K562 (cell line): ENCODE data around the gene ARHGAP26. TPM values are rescaled to one million over a fixed set of nuclear protein-coding genes. Genes with fewer than 3 reads are reported as not detected.

Experiments
- E2F3 ChIP-seq: fragments of 250-450 bp; sonication (Bioruptor Pico); IDR thresholded peaks from 2 replicates; pipeline ENCODE4 v1.4.0; 2020; ENCODE audit warnings: mild to moderate bottlenecking
- NR2C2 ChIP-seq, 2 experiments: fragments of 200-800 bp in 1 of 2; sonication (Bioruptor generic) in 1 of 2; sonication (generic) in 1 of 2; formaldehyde crosslinking in 1 of 2; IDR thresholded peaks; 2 replicates each; pipeline versions ENCODE4 v1.6.1 to v1.8.0; 2016 to 2022; ENCODE audit warnings: mild to moderate bottlenecking in 1 of 2, missing compliant biosample characterization in 1 of 2, missing genetic modification characterization in 1 of 2, missing genetic modification reagents in 1 of 2
- SMC3 ChIP-seq: conservative IDR thresholded peaks from 2 replicates; pipeline ENCODE4 v1.6.1; 2011; ENCODE audit warnings: low read depth, low read length, improper control_type of control experiment; ENCODE audit not compliant: insufficient read depth
- SOX6 ChIP-seq: fragments of 450-650 bp; IDR thresholded peaks from 2 replicates; pipeline ENCODE4 v1.6.1; 2014; ENCODE audit warnings: mild to moderate bottlenecking
- polyA plus RNA-seq, 8 experiments: library from polyadenylated mRNA; depleted of rRNA in 4 of 8; stranded (reverse) in 5 of 8; unstranded in 3 of 8; fragments of >200 nt; fragmentation: Nextera tagmentation in 2 of 8; fragmentation: Illumina TruSeq in 1 of 8; extraction: Ambion mirVana in 2 of 8; extraction: Trizol in 1 of 8; gene quantifications; 2 replicates each; pipeline versions ENCODE4 v1.2.1 to v1.2.3, GENCODE V29; 2011 to 2014; ENCODE audit warnings: inconsistent platforms in 1 of 8, missing spikeins in 1 of 8
- total RNA-seq, 7 experiments: library from RNA; depleted of rRNA in 6 of 7; stranded (reverse); fragments of >200 nt in 6 of 7; fragmentation: Illumina TruSeq in 2 of 7; extraction: Trizol in 2 of 7; gene quantifications; 2 replicates each; pipeline versions ENCODE4 v1.2.1 to v1.2.3, GENCODE V29; 2011 to 2021; ENCODE audit warnings: low replicate concordance in 1 of 7
- TF ChIP-seq, protein P1 (sequence below), 2 experiments: fragments of 450-650 bp; formaldehyde crosslinking in 1 of 2; IDR thresholded peaks; 2 replicates each; pipeline versions ENCODE4 v1.4.0 to v1.6.1; 2014 to 2020; ENCODE audit warnings: mild to moderate bottlenecking in 2 of 2, borderline replicate concordance in 1 of 2, low read depth in 1 of 2
- TF ChIP-seq, protein P2 (sequence below): fragments of 200-800 bp; sonication (Bioruptor generic); IDR thresholded peaks from 2 replicates; pipeline ENCODE4 v1.6.1; 2017; ENCODE audit warnings: missing genetic modification characterization, missing compliant biosample characterization

ARHGAP26 gene
- total and polyA plus RNA-seq, 9 of the 15 experiments (the other 6 are each of a cell fraction or from before 2014, with no cell fraction given) = 0.13 to 1.1 (median 0.55) TPM

DNA sequence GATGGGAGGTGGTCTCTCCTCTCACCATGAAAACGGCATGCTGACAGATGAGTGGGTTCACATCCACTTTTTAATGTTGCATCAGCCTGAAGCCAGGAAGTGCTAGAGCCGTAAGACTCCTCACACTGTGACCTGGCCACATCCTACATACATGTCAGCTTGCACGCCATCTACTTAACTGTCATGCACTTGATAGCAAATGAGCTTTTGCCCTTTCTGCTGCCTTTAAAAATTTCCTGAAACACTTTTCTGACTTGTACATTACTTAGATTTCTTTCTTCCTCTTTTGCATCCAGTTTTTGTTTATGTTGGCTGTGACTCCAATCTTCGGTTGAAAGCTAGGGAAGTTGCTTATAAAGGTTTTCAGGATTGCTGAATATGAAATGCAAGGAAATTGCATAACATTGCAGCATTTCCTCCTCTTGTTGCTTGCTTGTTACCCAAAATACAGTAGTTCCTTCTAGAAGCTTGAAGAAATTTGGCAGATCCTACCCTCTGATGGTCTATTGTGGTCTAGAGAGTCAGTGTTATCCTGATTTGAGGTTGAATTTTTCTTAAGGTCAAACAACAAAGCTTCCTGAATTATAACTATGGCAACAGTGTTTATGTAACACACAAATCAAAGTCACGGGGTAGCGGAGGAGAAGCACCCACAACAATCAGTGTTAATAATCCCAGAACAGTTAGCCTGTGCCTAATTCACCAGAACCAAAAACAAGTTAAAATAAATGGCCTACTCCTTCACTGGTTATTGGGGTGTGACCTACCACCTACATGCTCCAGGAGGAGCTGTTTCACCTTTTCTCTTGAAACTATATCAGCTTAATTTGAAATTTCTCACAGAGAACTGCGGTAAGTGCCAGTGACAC lies 232.5 kb downstream of the ARHGAP26 start (continued):
- TF ChIP-seq, protein P1, sequence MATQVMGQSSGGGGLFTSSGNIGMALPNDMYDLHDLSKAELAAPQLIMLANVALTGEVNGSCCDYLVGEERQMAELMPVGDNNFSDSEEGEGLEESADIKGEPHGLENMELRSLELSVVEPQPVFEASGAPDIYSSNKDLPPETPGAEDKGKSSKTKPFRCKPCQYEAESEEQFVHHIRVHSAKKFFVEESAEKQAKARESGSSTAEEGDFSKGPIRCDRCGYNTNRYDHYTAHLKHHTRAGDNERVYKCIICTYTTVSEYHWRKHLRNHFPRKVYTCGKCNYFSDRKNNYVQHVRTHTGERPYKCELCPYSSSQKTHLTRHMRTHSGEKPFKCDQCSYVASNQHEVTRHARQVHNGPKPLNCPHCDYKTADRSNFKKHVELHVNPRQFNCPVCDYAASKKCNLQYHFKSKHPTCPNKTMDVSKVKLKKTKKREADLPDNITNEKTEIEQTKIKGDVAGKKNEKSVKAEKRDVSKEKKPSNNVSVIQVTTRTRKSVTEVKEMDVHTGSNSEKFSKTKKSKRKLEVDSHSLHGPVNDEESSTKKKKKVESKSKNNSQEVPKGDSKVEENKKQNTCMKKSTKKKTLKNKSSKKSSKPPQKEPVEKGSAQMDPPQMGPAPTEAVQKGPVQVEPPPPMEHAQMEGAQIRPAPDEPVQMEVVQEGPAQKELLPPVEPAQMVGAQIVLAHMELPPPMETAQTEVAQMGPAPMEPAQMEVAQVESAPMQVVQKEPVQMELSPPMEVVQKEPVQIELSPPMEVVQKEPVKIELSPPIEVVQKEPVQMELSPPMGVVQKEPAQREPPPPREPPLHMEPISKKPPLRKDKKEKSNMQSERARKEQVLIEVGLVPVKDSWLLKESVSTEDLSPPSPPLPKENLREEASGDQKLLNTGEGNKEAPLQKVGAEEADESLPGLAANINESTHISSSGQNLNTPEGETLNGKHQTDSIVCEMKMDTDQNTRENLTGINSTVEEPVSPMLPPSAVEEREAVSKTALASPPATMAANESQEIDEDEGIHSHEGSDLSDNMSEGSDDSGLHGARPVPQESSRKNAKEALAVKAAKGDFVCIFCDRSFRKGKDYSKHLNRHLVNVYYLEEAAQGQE (IDR thresholded peaks at IDR 0.05; ENCODE audit: borderline replicate concordance) = peak; percentile 57; the same call in 1 of the 2 replicates
- TF ChIP-seq, protein P1 (CRISPR knock-in tag; IDR thresholded peaks at IDR 0.05; ENCODE audit: low read depth) = no peak
- TF ChIP-seq E2F3 (CRISPR knock-in tag) (no peak), SMC3 (peak; percentile 77), NR2C2 (CRISPR knock-in tag; IDR thresholded peaks at IDR 0.05) (no peak), NR2C2 (tag; IDR thresholded peaks at IDR 0.05) (peak; percentile 78; the same call in 1 of the 2 replicates), SOX6 (peak; percentile 24; the same call in 1 of the 2 replicates)
- TF ChIP-seq, protein P2, sequence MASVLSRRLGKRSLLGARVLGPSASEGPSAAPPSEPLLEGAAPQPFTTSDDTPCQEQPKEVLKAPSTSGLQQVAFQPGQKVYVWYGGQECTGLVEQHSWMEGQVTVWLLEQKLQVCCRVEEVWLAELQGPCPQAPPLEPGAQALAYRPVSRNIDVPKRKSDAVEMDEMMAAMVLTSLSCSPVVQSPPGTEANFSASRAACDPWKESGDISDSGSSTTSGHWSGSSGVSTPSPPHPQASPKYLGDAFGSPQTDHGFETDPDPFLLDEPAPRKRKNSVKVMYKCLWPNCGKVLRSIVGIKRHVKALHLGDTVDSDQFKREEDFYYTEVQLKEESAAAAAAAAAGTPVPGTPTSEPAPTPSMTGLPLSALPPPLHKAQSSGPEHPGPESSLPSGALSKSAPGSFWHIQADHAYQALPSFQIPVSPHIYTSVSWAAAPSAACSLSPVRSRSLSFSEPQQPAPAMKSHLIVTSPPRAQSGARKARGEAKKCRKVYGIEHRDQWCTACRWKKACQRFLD (CRISPR knock-in tag) = 0 out of 2 replicates have a peak, but pooled peaks have one; percentile 14
- TF ChIP-seq, all 486 proteins: peak for 20
